Endothelial cell (in vitro differentiated cells): ENCODE data around the gene ATL3. TPM values are rescaled to one million over a fixed set of nuclear protein-coding genes. Genes with fewer than 3 reads are reported as not detected.

Source experiments
- DNase-seq: peaks from one replicate; pipeline ENCODE4 v3.0.0; 2021; ENCODE audit warnings: low spot score
- H3K27ac Mint-ChIP-seq: one replicate; pipeline ENCODE4 v1.8.0; 2021; ENCODE audit warnings: mixed read lengths, inconsistent platforms; ENCODE audit not compliant: unreplicated experiment
- H3K27me3 Mint-ChIP-seq: one replicate; pipeline ENCODE4 v1.8.0; 2021; ENCODE audit warnings: mild to moderate bottlenecking, moderate library complexity, mixed read lengths, inconsistent platforms; ENCODE audit not compliant: unreplicated experiment
- H3K36me3 Mint-ChIP-seq: one replicate; pipeline ENCODE4 v1.8.0; 2021; ENCODE audit warnings: mild to moderate bottlenecking, low read depth, mixed read lengths, inconsistent platforms; ENCODE audit not compliant: unreplicated experiment
- H3K4me1 Mint-ChIP-seq: one replicate; pipeline ENCODE4 v1.8.0; 2021; ENCODE audit warnings: mild to moderate bottlenecking, mixed read lengths, inconsistent platforms; ENCODE audit not compliant: unreplicated experiment
- H3K4me3 Mint-ChIP-seq: one replicate; pipeline ENCODE4 v1.8.0; 2021; ENCODE audit warnings: mild to moderate bottlenecking, mixed read lengths, inconsistent platforms; ENCODE audit not compliant: unreplicated experiment
- H3K9me3 Mint-ChIP-seq: one replicate; pipeline ENCODE4 v1.8.0; 2021; ENCODE audit warnings: mixed read lengths, inconsistent platforms; ENCODE audit not compliant: unreplicated experiment
- total RNA-seq: library from RNA; stranded (reverse); fragmentation: NEBNext Ultra II Directional; extraction: Animal tissue kit (Norgen Biotek cat#: 25700); gene quantifications from one replicate; pipeline ENCODE4 v1.2.1, GENCODE V29; 2021; ENCODE audit not compliant: unreplicated experiment
- TF ChIP-seq, protein P1 (sequence below): fragments of 200-600 bp; sonication (generic); IDR thresholded peaks from one replicate; pipeline ENCODE4 v1.5.0; 2021; ENCODE audit warnings: antibody characterized with exemption; ENCODE audit not compliant: unreplicated experiment

The ATL3 gene
- total RNA-seq, 1 donor from 2014 or later: 35.6 TPM

DNA sequence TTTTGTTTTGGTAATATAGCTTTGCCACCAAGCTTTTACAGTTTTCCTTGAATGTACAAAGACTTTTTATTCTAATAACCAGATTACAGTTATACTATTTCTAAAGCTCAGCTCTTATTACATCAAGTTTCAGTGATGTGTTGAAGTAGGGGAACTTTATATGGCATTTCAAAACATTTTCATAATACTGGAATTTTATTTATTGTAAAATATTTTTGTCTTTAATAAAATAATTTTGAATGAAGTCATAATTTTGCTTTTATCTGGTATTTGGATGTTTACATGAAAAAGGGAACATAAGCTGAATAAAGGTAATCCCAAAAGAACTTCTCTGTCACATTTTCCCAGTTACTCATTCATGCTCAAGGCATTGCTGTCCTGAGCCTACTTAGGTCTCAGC lies 44.9 kb upstream of the ATL3 start:
- no peaks in the 10 kb centered on the region for H3K4me1 Mint-ChIP-seq
- no peaks in the 10 kb centered on the region for H3K9me3 Mint-ChIP-seq
- DNase-seq: no peak
- H3K27me3 Mint-ChIP-seq: peaks cover 3% of the 10 kb centered on the region
- no peak overlapping the region for H3K4me3 Mint-ChIP-seq
- TF ChIP-seq, protein P1, sequence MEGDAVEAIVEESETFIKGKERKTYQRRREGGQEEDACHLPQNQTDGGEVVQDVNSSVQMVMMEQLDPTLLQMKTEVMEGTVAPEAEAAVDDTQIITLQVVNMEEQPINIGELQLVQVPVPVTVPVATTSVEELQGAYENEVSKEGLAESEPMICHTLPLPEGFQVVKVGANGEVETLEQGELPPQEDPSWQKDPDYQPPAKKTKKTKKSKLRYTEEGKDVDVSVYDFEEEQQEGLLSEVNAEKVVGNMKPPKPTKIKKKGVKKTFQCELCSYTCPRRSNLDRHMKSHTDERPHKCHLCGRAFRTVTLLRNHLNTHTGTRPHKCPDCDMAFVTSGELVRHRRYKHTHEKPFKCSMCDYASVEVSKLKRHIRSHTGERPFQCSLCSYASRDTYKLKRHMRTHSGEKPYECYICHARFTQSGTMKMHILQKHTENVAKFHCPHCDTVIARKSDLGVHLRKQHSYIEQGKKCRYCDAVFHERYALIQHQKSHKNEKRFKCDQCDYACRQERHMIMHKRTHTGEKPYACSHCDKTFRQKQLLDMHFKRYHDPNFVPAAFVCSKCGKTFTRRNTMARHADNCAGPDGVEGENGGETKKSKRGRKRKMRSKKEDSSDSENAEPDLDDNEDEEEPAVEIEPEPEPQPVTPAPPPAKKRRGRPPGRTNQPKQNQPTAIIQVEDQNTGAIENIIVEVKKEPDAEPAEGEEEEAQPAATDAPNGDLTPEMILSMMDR: no peak
- H3K27ac Mint-ChIP-seq: no peak overlapping the region
- H3K36me3 Mint-ChIP-seq: no peaks in the 10 kb centered on the region

DNA sequence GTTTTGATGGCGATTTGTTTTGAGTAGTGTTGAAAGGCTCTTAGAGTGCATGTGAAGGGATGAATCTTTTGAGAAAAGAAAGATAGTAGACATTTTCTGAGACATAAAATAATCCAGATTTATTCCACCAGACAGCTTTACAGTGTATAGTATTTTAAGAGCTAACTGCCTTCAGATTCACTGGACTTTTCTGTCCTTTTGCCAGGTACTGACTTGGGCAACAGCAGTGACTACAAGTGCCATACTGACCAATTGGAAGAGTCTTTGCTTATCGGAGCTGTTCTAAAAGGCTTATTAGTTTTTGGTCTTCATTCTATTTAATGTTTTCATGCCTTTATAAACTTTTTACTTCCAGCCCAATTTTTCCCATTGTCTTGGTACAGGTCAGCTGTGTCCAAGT lies 42.6 kb upstream of the ATL3 start:
- DNase-seq: no peak
- Mint-ChIP-seq H3K27ac (no peak overlapping the region), H3K36me3 (no peaks in the 10 kb centered on the region), H3K4me1 (peaks cover 5% of the 10 kb centered on the region), H3K4me3 (no peak overlapping the region), H3K9me3 (no peaks in the 10 kb centered on the region), H3K27me3 (peaks cover 3% of the 10 kb centered on the region)
- TF ChIP-seq, protein P1: no peak

DNA sequence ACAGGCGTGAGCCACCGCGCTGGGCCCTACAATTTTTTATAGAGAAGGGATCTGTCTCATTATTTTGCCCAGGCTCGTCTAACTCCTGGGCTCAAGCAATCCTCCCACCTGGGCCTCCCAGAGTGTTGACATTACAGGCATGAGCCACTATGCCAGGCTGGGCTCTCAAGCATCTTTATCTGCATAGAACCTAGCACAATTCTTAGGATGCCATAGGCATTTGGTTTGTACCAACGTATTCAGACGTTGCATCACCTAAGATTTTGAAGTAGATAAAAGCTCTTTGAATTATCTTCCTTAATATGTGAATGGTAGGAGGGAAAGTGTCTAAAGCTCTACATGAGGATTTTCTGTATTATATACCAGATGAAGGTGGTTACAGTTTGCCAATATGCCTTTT lies 40.7 kb upstream of the ATL3 start:
- TF ChIP-seq, protein P1: no peak
- H3K4me3 Mint-ChIP-seq: no peak overlapping the region
- no peak for DNase-seq
- no peaks in the 10 kb centered on the region for H3K36me3 Mint-ChIP-seq
- H3K9me3 Mint-ChIP-seq: no peaks in the 10 kb centered on the region
- peaks cover 3% of the 10 kb centered on the region for H3K27me3 Mint-ChIP-seq
- peaks cover 5% of the 10 kb centered on the region for H3K4me1 Mint-ChIP-seq
- H3K27ac Mint-ChIP-seq: no peak overlapping the region

DNA sequence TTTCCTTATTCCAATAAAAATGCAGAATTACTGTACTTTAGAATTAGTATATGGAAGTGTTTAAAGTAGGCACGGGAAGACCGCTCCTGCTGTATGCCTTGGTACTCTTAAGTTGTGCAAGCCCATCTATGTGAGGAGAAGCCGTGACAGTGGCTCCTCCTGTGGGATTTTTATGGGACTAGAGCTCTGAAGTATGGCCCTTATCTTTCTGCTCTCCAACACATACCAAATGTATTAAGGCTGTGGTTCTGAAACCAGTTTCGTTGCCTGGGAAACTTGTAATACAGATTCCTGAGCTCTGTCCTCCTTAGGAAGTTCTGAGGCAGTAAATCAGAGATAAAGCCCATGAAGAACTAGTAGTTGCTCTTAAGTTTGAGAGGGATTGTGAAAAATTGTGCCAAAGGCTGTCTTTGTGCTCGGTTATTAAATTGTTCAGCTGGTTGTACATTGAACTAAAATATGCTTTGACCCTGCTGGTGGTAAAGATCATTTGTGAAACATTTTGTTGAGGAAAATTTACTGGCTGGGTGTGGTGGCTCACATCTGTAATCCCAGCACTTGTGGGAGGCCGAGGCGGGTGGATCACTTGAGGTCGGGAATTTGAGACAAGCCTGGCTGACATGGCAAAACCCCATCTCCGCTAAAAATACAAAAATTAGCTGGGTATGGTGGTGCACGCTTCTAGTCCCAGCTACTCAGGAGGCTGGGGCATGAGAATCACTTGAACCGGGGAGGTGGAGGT lies 39.5 kb upstream of the ATL3 start:
- H3K36me3 Mint-ChIP-seq: no peaks in the 10 kb centered on the region
- peaks cover 3% of the 10 kb centered on the region for H3K27me3 Mint-ChIP-seq
- no peaks in the 10 kb centered on the region for H3K9me3 Mint-ChIP-seq
- no peak for DNase-seq
- TF ChIP-seq, protein P1: no peak
- H3K27ac Mint-ChIP-seq: peak overlapping the region; percentile 70
- H3K4me1 Mint-ChIP-seq: peaks cover 5% of the 10 kb centered on the region
- H3K4me3 Mint-ChIP-seq: no peak overlapping the region

DNA sequence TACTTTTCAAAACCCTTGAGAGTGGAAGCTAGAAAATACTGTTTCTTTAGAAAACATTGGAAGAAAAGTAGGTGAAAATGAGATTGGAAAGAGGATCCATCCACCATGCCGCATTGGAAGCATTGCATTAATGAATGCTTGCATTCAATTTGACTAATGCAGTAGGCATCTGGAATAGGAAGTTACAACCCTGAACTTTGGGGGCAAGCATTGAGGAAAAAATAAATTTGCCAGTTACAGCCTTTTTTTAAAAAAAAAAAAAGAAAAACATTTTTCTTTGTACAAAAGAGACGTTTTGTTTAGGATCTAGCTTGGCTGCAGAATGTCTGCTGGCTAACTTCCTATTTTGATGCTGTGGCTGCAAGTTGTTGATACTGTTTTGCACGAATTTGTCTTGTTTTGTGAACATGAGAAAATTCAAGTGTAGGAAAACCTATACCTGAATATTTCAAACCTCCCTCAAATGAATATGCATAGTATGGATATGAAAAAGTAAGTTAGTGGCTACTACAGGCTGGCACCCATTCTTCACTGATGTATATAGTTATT lies 38.2 kb upstream of the ATL3 start:
- Mint-ChIP-seq H3K4me1 (peaks cover 5% of the 10 kb centered on the region), H3K27ac (no peak overlapping the region), H3K36me3 (no peaks in the 10 kb centered on the region), H3K9me3 (no peaks in the 10 kb centered on the region), H3K27me3 (peaks cover 3% of the 10 kb centered on the region), H3K4me3 (no peak overlapping the region)
- TF ChIP-seq, protein P1: no peak
- DNase-seq: no peak
